Measurements from ENCODE around the gene OR1E2.

GRCh38 chr17:3385869-3386816, 47.5 kb downstream of the OR1E2 start, which contains the start of gene OR3A2:
- TF ChIP-seq ARNTL (CRISPR knock-in tag; IDR thresholded peaks at IDR 0.05; ENCODE audit: borderline replicate concordance, low read depth) (no peak), TOX (CRISPR knock-in tag; IDR thresholded peaks at IDR 0.05; ENCODE audit: borderline replicate concordance) (no peak), TCF4 (CRISPR knock-in tag; IDR thresholded peaks at IDR 0.05; ENCODE audit: borderline replicate concordance) (no peak), CSDC2 (CRISPR knock-in tag; IDR thresholded peaks at IDR 0.05) (no peak), CREB5 (CRISPR knock-in tag; IDR thresholded peaks at IDR 0.05; ENCODE audit: low read depth) (no peak), POU6F1 (CRISPR knock-in tag; IDR thresholded peaks at IDR 0.05; ENCODE audit: borderline replicate concordance, low read depth) (no peak), RARB (CRISPR knock-in tag; IDR thresholded peaks at IDR 0.05) (no peak), ESRRG (CRISPR knock-in tag; IDR thresholded peaks at IDR 0.05) (no peak), ZFP3 (CRISPR knock-in tag; IDR thresholded peaks at IDR 0.05) (no peak)
- TF ChIP-seq, protein P1, sequence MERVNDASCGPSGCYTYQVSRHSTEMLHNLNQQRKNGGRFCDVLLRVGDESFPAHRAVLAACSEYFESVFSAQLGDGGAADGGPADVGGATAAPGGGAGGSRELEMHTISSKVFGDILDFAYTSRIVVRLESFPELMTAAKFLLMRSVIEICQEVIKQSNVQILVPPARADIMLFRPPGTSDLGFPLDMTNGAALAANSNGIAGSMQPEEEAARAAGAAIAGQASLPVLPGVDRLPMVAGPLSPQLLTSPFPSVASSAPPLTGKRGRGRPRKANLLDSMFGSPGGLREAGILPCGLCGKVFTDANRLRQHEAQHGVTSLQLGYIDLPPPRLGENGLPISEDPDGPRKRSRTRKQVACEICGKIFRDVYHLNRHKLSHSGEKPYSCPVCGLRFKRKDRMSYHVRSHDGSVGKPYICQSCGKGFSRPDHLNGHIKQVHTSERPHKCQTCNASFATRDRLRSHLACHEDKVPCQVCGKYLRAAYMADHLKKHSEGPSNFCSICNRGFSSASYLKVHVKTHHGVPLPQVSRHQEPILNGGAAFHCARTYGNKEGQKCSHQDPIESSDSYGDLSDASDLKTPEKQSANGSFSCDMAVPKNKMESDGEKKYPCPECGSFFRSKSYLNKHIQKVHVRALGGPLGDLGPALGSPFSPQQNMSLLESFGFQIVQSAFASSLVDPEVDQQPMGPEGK (CRISPR knock-in tag; IDR thresholded peaks at IDR 0.05; ENCODE audit: borderline replicate concordance) = no peak

Measured in SK-N-SH treated with all-trans-retinoic acid at 6 μM for 48 hours (cell line).